ENCODE measurements around the gene IGFL4.

DNA sequence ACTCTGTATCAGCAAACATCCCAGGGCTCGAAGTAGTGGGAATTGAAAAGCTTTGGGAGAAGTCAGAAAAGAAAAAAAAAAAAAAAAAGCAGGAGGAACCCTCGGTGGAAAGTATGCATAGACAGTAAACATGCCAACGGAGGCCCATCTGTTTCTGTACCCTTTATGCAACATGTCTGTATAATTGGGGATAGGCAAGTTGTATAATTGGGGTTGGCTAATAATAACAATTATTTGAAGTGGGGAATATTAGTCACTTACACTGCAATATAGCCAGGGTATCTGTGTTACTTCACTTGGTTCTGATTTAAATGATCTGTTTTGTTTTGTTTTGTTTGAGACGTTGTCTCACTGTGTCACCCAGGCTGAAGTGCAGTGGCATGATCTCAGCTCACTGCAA lies 12.1 kb upstream of the IGFL4 start:
- TF ChIP-seq FOXP2 (optimal IDR thresholded peaks at IDR 0.05; ENCODE audit: control extremely low read depth, extremely low read length, insufficient read depth): no peak
- TF ChIP-seq POLR2AphosphoS5 (IDR thresholded peaks at IDR 0.05; ENCODE audit: borderline replicate concordance, low read depth, low read length): no peak
